KBM-7 (cell line): ENCODE results near the gene TRIM37.
A peak's percentile ranks its signal among the peaks of the same experiment; 100 is the strongest.

Experiments
- DNase-seq: peaks from one replicate; pipeline ENCODE4 v3.0.0-alpha.2; 2015
- in situ Hi-C: fragments of 300-500 bp; cut with MboI; formaldehyde crosslinking; loops from 2 replicates; pipeline ENCODE4 v1.14.3; 2020; ENCODE audit warnings: low sequenced_read_pairs, low pct_unique_long_range_greater_than_20kb, mixed read lengths

The TRIM37 gene

GRCh38 chr17:59056857-59057256, 49.8 kb downstream of the TRIM37 start:
- no peak for DNase-seq
- in situ Hi-C loops: no loop called here

- no peak for DNase-seq
- in situ Hi-C loops: no loop called here
Measured at GRCh38 chr17:59049798-59050197, 56.9 kb downstream of the TRIM37 start.

GRCh38 chr17:59047616-59048015, 59.1 kb downstream of the TRIM37 start:
- in situ Hi-C loops: no loop called here

GRCh38 chr17:59046192-59046591, 60.5 kb downstream of the TRIM37 start:
- in situ Hi-C loops: no loop called here
- no peak for DNase-seq

More at GRCh38 chr17:59047616-59048015, 59.1 kb downstream of the TRIM37 start:
- DNase-seq: no peak

- DNase-seq: no peak
- in situ Hi-C loops: no loop called here
Measured at GRCh38 chr17:59038734-59039133, 67.9 kb downstream of the TRIM37 start.

- DNase-seq: no peak
- in situ Hi-C loops: no loop called here
Measured at GRCh38 chr17:59037960-59038359, 68.7 kb downstream of the TRIM37 start.

GRCh38 chr17:59030811-59031210, 75.9 kb downstream of the TRIM37 start:
- DNase-seq: no peak
- in situ Hi-C loops: no loop called here

- in situ Hi-C loops: no loop called here
- DNase-seq: no peak
Measured at GRCh38 chr17:59028328-59028727, 78.4 kb downstream of the TRIM37 start.

- DNase-seq: no peak
- in situ Hi-C loops: no loop called here
Measured at GRCh38 chr17:59027750-59028149, 78.9 kb downstream of the TRIM37 start.

GRCh38 chr17:59026176-59026939, 80.3 kb downstream of the TRIM37 start:
- DNase-seq: no peak
- in situ Hi-C loops: no loop called here

- in situ Hi-C loops: loop anchor here (25.0 kb wide), 1 partner anchor 488 kb away; a partner anchor contains a TSS
- no peak for DNase-seq
Measured at GRCh38 chr17:59024916-59025315, 81.8 kb downstream of the TRIM37 start.

GRCh38 chr17:59018019-59018418, 88.7 kb downstream of the TRIM37 start:
- DNase-seq: no peak
- in situ Hi-C loops: loop anchor here (25.0 kb wide), 1 partner anchor 481 kb away; a partner anchor contains a TSS

- in situ Hi-C loops: loop anchor here (25.0 kb wide), 1 partner anchor 475 kb away; a partner anchor contains a TSS
- no peak for DNase-seq
Measured at GRCh38 chr17:59011975-59012374, 94.7 kb downstream of the TRIM37 start.

- no peak for DNase-seq
- in situ Hi-C loops: loop anchor here (25.0 kb wide), 1 partner anchor 473 kb away; a partner anchor contains a TSS
Measured at GRCh38 chr17:59010026-59010425, 96.7 kb downstream of the TRIM37 start.

- no peak for DNase-seq
- in situ Hi-C loops: loop anchor here (25.0 kb wide), 1 partner anchor 471 kb away; a partner anchor contains a TSS
Measured at GRCh38 chr17:59008737-59009136, 97.9 kb downstream of the TRIM37 start.

GRCh38 chr17:59007995-59008394, 98.7 kb downstream of the TRIM37 start:
- DNase-seq: no peak
- in situ Hi-C loops: loop anchor here (25.0 kb wide), 1 partner anchor 471 kb away; a partner anchor contains a TSS

- in situ Hi-C loops: loop anchor here (25.0 kb wide), 1 partner anchor 467 kb away; a partner anchor contains a TSS
- peak; percentile 76 for DNase-seq
Measured at GRCh38 chr17:59004338-59005111, 102.2 kb downstream of the TRIM37 start.

GRCh38 chr17:59003860-59004259, 102.8 kb downstream of the TRIM37 start:
- in situ Hi-C loops: loop anchor here (25.0 kb wide), 1 partner anchor 467 kb away; a partner anchor contains a TSS
- no peak for DNase-seq

- DNase-seq: no peak
- in situ Hi-C loops: loop anchor here (25.0 kb wide), 1 partner anchor 466 kb away; a partner anchor contains a TSS
Measured at GRCh38 chr17:59002848-59003247, 103.8 kb downstream of the TRIM37 start.

GRCh38 chr17:59002126-59002525, 104.6 kb downstream of the TRIM37 start:
- no peak for DNase-seq
- in situ Hi-C loops: loop anchor here (25.0 kb wide), 1 partner anchor 465 kb away; a partner anchor contains a TSS
